ENCODE data around the gene KCTD1.
A peak's percentile ranks its signal among the peaks of the same experiment; 100 is the strongest.

Gene KCTD1

DNA sequence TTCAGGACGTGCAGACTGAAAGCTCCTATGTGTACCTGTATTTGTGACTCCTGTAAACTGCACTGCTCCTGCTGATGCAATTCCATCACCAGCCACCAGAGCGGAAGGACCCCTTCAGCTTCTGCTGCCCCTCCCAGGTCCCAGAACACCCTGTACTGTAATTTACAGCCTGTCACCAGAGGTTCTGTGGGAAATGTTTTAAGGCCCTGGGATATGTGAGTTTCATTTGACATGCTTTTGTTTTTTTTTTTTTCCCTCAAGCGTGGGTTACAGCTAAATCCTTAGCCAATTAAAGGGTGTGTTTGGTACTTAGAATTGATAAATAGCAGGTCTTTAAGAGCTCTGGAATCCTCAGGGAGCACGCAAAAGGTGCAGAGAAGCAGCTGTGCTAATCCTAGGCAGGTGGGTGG, 79.4 kb downstream of the KCTD1 start:
- no peaks in the 10 kb centered on the region for H4K20me1 ChIP-seq (ENCODE audit: insufficient read depth, low read length)
- no peak overlapping the region for H3K27ac ChIP-seq (ENCODE audit: low read length)
- TF ChIP-seq EZH2phosphoT487 (IDR thresholded peaks at IDR 0.05; ENCODE audit: low read depth) = no peak
- TF ChIP-seq, protein P1, sequence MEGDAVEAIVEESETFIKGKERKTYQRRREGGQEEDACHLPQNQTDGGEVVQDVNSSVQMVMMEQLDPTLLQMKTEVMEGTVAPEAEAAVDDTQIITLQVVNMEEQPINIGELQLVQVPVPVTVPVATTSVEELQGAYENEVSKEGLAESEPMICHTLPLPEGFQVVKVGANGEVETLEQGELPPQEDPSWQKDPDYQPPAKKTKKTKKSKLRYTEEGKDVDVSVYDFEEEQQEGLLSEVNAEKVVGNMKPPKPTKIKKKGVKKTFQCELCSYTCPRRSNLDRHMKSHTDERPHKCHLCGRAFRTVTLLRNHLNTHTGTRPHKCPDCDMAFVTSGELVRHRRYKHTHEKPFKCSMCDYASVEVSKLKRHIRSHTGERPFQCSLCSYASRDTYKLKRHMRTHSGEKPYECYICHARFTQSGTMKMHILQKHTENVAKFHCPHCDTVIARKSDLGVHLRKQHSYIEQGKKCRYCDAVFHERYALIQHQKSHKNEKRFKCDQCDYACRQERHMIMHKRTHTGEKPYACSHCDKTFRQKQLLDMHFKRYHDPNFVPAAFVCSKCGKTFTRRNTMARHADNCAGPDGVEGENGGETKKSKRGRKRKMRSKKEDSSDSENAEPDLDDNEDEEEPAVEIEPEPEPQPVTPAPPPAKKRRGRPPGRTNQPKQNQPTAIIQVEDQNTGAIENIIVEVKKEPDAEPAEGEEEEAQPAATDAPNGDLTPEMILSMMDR (IDR thresholded peaks at IDR 0.05; ENCODE audit: low read depth, low read length) = peak; percentile 45
- no peak overlapping the region for H3K4me3 ChIP-seq (ENCODE audit: low read length)
- no peaks in the 10 kb centered on the region for H3K79me2 ChIP-seq (ENCODE audit: low read length)
- H2AFZ ChIP-seq (ENCODE audit: low read depth, low read length) = no peak overlapping the region
- H3K9me3 ChIP-seq (ENCODE audit: insufficient read depth, low read length) = no peaks in the 10 kb centered on the region
- H3K9ac ChIP-seq (ENCODE audit: low read length) = no peak overlapping the region
- H3K27me3 ChIP-seq (ENCODE audit: low read depth, low read length) = no peaks in the 10 kb centered on the region
- no peak overlapping the region for H3K4me2 ChIP-seq (ENCODE audit: low read length)
- no peaks in the 10 kb centered on the region for H3K36me3 ChIP-seq (replicated peaks; ENCODE audit: low read depth, low read length)
- peaks cover 19% of the 10 kb centered on the region for H3K4me1 ChIP-seq (ENCODE audit: low read length)

DNA sequence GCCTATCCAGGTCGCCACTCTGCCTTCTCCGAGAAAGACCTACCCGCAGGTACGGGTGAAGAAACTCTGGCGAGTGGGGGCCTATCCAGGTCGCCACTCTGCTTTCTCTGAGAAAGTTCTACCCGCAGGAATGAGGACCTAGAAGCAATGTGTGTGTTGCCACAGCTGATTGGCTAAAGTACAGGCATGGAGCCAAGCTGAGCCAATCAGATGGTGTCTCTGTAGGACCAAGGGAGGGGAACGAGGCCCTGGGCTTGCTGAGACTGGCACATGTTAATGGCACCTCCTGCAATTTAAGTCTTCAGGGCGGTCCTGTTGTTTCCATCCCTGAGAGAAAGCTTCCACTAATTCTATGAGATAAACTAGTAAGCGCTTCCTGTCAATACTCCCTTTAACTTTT, 82.3 kb downstream of the KCTD1 start:
- H3K4me1 ChIP-seq (ENCODE audit: low read length) = peaks cover 22% of the 10 kb centered on the region
- H2AFZ ChIP-seq (ENCODE audit: low read depth, low read length) = no peak overlapping the region
- no peaks in the 10 kb centered on the region for H4K20me1 ChIP-seq (ENCODE audit: insufficient read depth, low read length)
- TF ChIP-seq, protein P1 (IDR thresholded peaks at IDR 0.05; ENCODE audit: low read depth, low read length) = no peak
- no peak for TF ChIP-seq EZH2phosphoT487 (IDR thresholded peaks at IDR 0.05; ENCODE audit: low read depth)
- H3K27me3 ChIP-seq (ENCODE audit: low read depth, low read length) = no peaks in the 10 kb centered on the region
- no peaks in the 10 kb centered on the region for H3K36me3 ChIP-seq (replicated peaks; ENCODE audit: low read depth, low read length)
- no peak overlapping the region for H3K27ac ChIP-seq (ENCODE audit: low read length)
- no peaks in the 10 kb centered on the region for H3K79me2 ChIP-seq (ENCODE audit: low read length)
- no peaks in the 10 kb centered on the region for H3K9me3 ChIP-seq (ENCODE audit: insufficient read depth, low read length)
- no peak overlapping the region for H3K4me2 ChIP-seq (ENCODE audit: low read length)
- H3K9ac ChIP-seq (ENCODE audit: low read length) = no peak overlapping the region
- H3K4me3 ChIP-seq (ENCODE audit: low read length) = no peak overlapping the region

DNA sequence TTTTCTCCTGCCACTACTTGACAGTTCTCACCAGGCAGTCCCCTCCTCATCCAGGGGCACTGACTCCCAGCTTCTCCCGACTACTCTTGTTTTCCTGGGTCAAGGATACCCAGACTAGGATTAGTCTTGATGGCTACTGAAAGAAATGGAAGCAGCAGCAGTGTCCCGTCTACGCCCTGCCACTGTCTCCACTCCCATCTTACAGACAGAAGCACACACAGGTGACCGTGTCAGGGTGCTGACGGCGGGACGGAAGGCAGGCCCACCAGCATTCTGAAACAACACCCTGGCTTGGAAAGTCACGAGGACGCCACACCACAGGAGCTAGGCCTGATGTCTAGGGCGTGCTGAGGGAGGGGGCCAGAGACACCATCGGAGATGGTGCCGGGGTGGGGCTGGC, 82.9 kb downstream of the KCTD1 start:
- no peaks in the 10 kb centered on the region for H3K36me3 ChIP-seq (replicated peaks; ENCODE audit: low read depth, low read length)
- H3K27ac ChIP-seq (ENCODE audit: low read length) = no peak overlapping the region
- H3K79me2 ChIP-seq (ENCODE audit: low read length) = no peaks in the 10 kb centered on the region
- H3K4me3 ChIP-seq (ENCODE audit: low read length) = no peak overlapping the region
- H3K27me3 ChIP-seq (ENCODE audit: low read depth, low read length) = no peaks in the 10 kb centered on the region
- no peaks in the 10 kb centered on the region for H3K9me3 ChIP-seq (ENCODE audit: insufficient read depth, low read length)
- H3K4me2 ChIP-seq (ENCODE audit: low read length) = no peak overlapping the region
- no peak overlapping the region for H2AFZ ChIP-seq (ENCODE audit: low read depth, low read length)
- H4K20me1 ChIP-seq (ENCODE audit: insufficient read depth, low read length) = no peaks in the 10 kb centered on the region
- TF ChIP-seq, protein P1 (IDR thresholded peaks at IDR 0.05; ENCODE audit: low read depth, low read length) = no peak
- TF ChIP-seq EZH2phosphoT487 (IDR thresholded peaks at IDR 0.05; ENCODE audit: low read depth) = no peak
- H3K4me1 ChIP-seq (ENCODE audit: low read length) = peaks cover 25% of the 10 kb centered on the region
- no peak overlapping the region for H3K9ac ChIP-seq (ENCODE audit: low read length)

DNA sequence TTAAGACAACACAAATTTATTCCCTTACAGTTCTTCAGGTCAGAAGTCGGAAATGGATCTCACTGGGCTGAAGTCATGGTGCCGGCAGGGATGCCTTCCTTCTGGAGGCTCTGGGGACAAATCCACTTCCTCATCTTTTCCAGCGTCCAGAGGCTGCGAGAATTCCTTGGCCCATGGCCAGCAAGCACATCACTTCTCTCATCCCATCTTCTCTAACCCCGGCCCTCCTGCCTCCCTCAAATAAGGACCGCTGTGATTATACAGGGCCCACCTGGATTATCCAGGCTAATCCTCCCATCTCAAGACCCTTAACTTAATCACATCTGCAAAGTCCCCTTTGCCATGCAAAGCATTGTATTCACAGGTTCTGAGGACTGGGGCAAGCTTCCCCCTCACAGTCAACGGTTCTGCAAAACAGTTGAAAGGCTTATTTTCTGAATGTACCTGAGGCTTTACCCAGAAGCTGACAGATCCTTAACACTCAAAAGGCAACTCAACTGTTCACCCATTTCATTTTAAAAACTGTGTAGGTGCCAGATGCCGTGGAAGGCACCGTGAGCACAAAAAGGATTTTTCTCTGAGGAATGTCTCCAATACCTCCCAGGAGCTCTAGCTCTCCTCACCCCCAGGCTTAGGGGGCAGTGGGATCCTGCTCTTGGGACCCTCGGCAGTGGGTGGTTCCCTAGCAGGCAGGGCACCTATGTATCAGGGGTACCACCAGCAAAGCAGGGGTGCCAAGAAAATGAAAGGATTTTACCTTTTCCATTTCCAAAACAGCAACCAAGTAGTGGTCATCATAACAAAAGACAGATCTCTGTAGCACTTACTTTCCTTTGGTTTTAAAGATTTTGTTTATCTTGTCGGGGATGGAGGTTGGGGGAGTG, 84.0 kb downstream of the KCTD1 start:
- no peaks in the 10 kb centered on the region for H3K36me3 ChIP-seq (replicated peaks; ENCODE audit: low read depth, low read length)
- no peak overlapping the region for H3K9ac ChIP-seq (ENCODE audit: low read length)
- TF ChIP-seq, protein P1 (IDR thresholded peaks at IDR 0.05; ENCODE audit: low read depth, low read length) = no peak
- TF ChIP-seq EZH2phosphoT487 (IDR thresholded peaks at IDR 0.05; ENCODE audit: low read depth) = no peak
- no peaks in the 10 kb centered on the region for H3K27me3 ChIP-seq (ENCODE audit: low read depth, low read length)
- H3K27ac ChIP-seq (ENCODE audit: low read length) = no peak overlapping the region
- H3K4me3 ChIP-seq (ENCODE audit: low read length) = no peak overlapping the region
- H4K20me1 ChIP-seq (ENCODE audit: insufficient read depth, low read length) = no peaks in the 10 kb centered on the region
- H3K9me3 ChIP-seq (ENCODE audit: insufficient read depth, low read length) = no peaks in the 10 kb centered on the region
- no peak overlapping the region for H3K4me2 ChIP-seq (ENCODE audit: low read length)
- H3K79me2 ChIP-seq (ENCODE audit: low read length) = no peaks in the 10 kb centered on the region
- H3K4me1 ChIP-seq (ENCODE audit: low read length) = peaks cover 17% of the 10 kb centered on the region
- H2AFZ ChIP-seq (ENCODE audit: low read depth, low read length) = no peak overlapping the region
